C4-2B (cell line): ENCODE data around the gene GLMP.

Source experiments
- ZFX ChIP-seq: fragments of 450-650 bp; IDR thresholded peaks from 2 replicates; pipeline ENCODE4 v1.6.1; 2017
- TF ChIP-seq, protein P1 (sequence below): fragments of 450-650 bp; conservative IDR thresholded peaks from 2 replicates; pipeline ENCODE4 v1.5.1; 2017; ENCODE audit warnings: mild to moderate bottlenecking

DNA sequence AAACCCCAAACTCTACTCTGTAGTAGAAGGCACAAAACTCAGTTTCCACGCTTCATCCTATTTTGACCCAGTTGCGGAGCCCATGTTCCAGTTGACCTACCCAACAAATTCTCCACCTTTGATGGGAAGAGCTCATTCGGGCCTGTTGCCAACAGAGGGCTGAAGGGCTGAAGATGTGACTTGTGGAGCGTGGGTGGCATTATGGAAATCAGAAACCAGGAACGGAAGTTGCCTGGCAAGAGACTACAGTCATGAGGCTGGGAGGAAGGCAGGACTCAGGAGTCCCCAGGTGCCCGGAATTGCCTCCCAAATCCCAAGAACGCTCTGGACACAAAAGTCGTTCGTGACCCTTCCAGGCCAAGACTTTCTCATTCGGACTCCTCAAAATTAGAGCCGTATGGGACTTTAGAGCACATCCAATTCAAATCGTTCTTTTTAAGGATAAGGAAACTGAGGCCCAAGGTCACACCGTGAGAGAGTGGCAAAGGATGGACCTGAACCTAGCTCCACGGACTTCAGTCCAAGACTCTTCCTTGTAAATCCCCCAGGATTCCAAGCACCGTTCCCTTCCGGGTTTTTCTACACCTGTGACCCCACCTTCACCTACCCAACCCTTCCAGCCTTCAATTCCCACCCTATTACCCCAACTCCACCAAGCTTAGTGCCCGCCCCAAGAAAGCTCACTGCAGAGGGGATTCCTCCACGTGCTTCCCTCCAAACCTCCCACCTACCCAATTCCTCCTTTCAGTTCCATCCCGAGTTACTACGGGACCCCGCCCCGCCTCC is 13.6 kb downstream of the GLMP start:
- TF ChIP-seq, protein P1, sequence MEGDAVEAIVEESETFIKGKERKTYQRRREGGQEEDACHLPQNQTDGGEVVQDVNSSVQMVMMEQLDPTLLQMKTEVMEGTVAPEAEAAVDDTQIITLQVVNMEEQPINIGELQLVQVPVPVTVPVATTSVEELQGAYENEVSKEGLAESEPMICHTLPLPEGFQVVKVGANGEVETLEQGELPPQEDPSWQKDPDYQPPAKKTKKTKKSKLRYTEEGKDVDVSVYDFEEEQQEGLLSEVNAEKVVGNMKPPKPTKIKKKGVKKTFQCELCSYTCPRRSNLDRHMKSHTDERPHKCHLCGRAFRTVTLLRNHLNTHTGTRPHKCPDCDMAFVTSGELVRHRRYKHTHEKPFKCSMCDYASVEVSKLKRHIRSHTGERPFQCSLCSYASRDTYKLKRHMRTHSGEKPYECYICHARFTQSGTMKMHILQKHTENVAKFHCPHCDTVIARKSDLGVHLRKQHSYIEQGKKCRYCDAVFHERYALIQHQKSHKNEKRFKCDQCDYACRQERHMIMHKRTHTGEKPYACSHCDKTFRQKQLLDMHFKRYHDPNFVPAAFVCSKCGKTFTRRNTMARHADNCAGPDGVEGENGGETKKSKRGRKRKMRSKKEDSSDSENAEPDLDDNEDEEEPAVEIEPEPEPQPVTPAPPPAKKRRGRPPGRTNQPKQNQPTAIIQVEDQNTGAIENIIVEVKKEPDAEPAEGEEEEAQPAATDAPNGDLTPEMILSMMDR = no peak
- TF ChIP-seq ZFX = no peak
